Measurements from ENCODE around the gene ACOT11.

GRCh38 chr1:54649921-54650320, 101.9 kb downstream of the ACOT11 start:
- TF ChIP-seq CTCF (IDR thresholded peaks at IDR 0.05) (no peak), POLR2A (IDR thresholded peaks at IDR 0.05) (no peak)

All from upper lobe of left lung (tissue), 4 donors.